Calu3 (cell line): ENCODE data around the gene SIL1. TPM values are rescaled to one million over a fixed set of nuclear protein-coding genes. Genes with fewer than 3 reads are reported as not detected.
"Not testable (repeated sequence)": the region's sequence is repeated elsewhere in the genome, so short reads cannot be mapped to it uniquely, and the experiment has no call there.

Source experiments
- BruUV-seq: library from RNA; stranded (reverse); fragments of 400-500 nt; replicated peaks from 2 replicates; lab custom pipeline; 2021; lab: Mats Ljungman, UMichigan
- CTCF ChIA-PET: fragments of 300-600 bp; sonication (Branson Sonifier 250); formaldehyde crosslinking; loops from one replicate; lab custom pipeline; 2022; ENCODE audit warnings: antibody characterized with exemption; lab: Charles Lee
- DNase-seq: peaks from one replicate; pipeline ENCODE4 v3.0.0; 2022
- H3K27ac Mint-ChIP-seq: one replicate; pipeline ENCODE4 v1.8.0; 2022; ENCODE audit warnings: mixed read lengths; ENCODE audit not compliant: unreplicated experiment
- H3K27me3 Mint-ChIP-seq: one replicate; pipeline ENCODE4 v1.8.0; 2022; ENCODE audit warnings: mixed read lengths; ENCODE audit not compliant: unreplicated experiment
- H3K36me3 Mint-ChIP-seq: one replicate; pipeline ENCODE4 v1.8.0; 2022; ENCODE audit warnings: mild to moderate bottlenecking, moderate library complexity, mixed read lengths; ENCODE audit not compliant: insufficient read depth, unreplicated experiment
- H3K4me1 Mint-ChIP-seq: one replicate; pipeline ENCODE4 v1.8.0; 2022; ENCODE audit warnings: mild to moderate bottlenecking, low read depth, mixed read lengths; ENCODE audit not compliant: unreplicated experiment
- H3K4me3 Mint-ChIP-seq: one replicate; pipeline ENCODE4 v1.8.0; 2022; ENCODE audit warnings: mild to moderate bottlenecking, low read depth, moderate library complexity, mixed read lengths; ENCODE audit not compliant: unreplicated experiment
- H3K9me3 Mint-ChIP-seq: one replicate; pipeline ENCODE4 v1.8.0; 2022; ENCODE audit warnings: low read depth, mixed read lengths; ENCODE audit not compliant: unreplicated experiment
- CTCF ChIP-seq: fragments of 200-600 bp; IDR thresholded peaks from one replicate; pipeline ENCODE4 v1.8.0; 2022; ENCODE audit warnings: antibody characterized with exemption; ENCODE audit not compliant: unreplicated experiment
- intact Hi-C: fragments of 100-400 bp; cut with micrococcal nuclease; formaldehyde crosslinking; loops from one replicate; pipeline ENCODE4 v1.10.0; 2022; ENCODE audit not compliant: unreplicated experiment
- total RNA-seq: library from RNA; stranded (reverse); gene quantifications from 2 replicates; pipeline ENCODE4 v1.2.3, GENCODE V29; 2022

The SIL1 gene
- total RNA-seq, 1 experiment from 2014 or later, result 45.8 TPM

- intact Hi-C loops, result no loop called here
- H3K4me1 Mint-ChIP-seq, result no peaks in the 10 kb centered on the region
- H3K4me3 Mint-ChIP-seq, result no peak overlapping the region
- no peak overlapping the region for H3K27ac Mint-ChIP-seq
- CTCF ChIA-PET, result no interaction called here
- H3K9me3 Mint-ChIP-seq, result no peaks in the 10 kb centered on the region
- H3K36me3 Mint-ChIP-seq, result no peaks in the 10 kb centered on the region
- no TSS peak for BruUV-seq
- no peaks in the 10 kb centered on the region for H3K27me3 Mint-ChIP-seq
- TF ChIP-seq CTCF, result no peak
- no peak for DNase-seq
Measured at GRCh38 chr5:139043157-139043905, 154.8 kb downstream of the SIL1 start.

- BruUV-seq, result no TSS peak
- intact Hi-C loops, result no loop called here
- H3K36me3 Mint-ChIP-seq, result no peaks in the 10 kb centered on the region
- no peak overlapping the region for H3K4me3 Mint-ChIP-seq
- H3K27ac Mint-ChIP-seq, result no peak overlapping the region
- DNase-seq, result no peak
- CTCF ChIA-PET, result no interaction called here
- TF ChIP-seq CTCF, result no peak
- no peaks in the 10 kb centered on the region for H3K9me3 Mint-ChIP-seq
- H3K4me1 Mint-ChIP-seq, result no peaks in the 10 kb centered on the region
- no peaks in the 10 kb centered on the region for H3K27me3 Mint-ChIP-seq
Measured at GRCh38 chr5:139040081-139040480, 158.1 kb downstream of the SIL1 start.

GRCh38 chr5:139038613-139039305, 159.4 kb downstream of the SIL1 start:
- Mint-ChIP-seq H3K9me3 (no peaks in the 10 kb centered on the region), H3K36me3 (no peaks in the 10 kb centered on the region), H3K27me3 (no peaks in the 10 kb centered on the region), H3K27ac (no peak overlapping the region), H3K4me3 (no peak overlapping the region), H3K4me1 (no peaks in the 10 kb centered on the region)
- DNase-seq, result no peak
- no TSS peak for BruUV-seq
- TF ChIP-seq CTCF, result no peak
- CTCF ChIA-PET, result interaction anchor here (0.5 kb wide), 1 partner anchor 32 kb away, joined by 7 read pairs; no protein-coding TSS in a partner anchor
- intact Hi-C loops, result loop anchor here (5.0 kb wide), 1 partner anchor 36 kb away; no protein-coding TSS in a partner anchor

GRCh38 chr5:139037732-139038131, 160.4 kb downstream of the SIL1 start:
- DNase-seq, result no peak
- intact Hi-C loops, result loop anchor here (5.0 kb wide), 1 partner anchor 35 kb away; no protein-coding TSS in a partner anchor
- H3K4me1 Mint-ChIP-seq, result no peaks in the 10 kb centered on the region
- H3K4me3 Mint-ChIP-seq, result no peak overlapping the region
- no peaks in the 10 kb centered on the region for H3K36me3 Mint-ChIP-seq
- H3K27me3 Mint-ChIP-seq, result no peaks in the 10 kb centered on the region
- no peak for TF ChIP-seq CTCF
- no TSS peak for BruUV-seq
- H3K27ac Mint-ChIP-seq, result no peak overlapping the region
- peaks cover 3% of the 10 kb centered on the region for H3K9me3 Mint-ChIP-seq
- CTCF ChIA-PET, result no interaction called here

GRCh38 chr5:139036332-139036731, 161.8 kb downstream of the SIL1 start:
- BruUV-seq, H3K4me1 Mint-ChIP-seq, DNase-seq, H3K27me3 Mint-ChIP-seq, H3K9me3 Mint-ChIP-seq, H3K4me3 Mint-ChIP-seq, CTCF ChIA-PET, H3K36me3 Mint-ChIP-seq, H3K27ac Mint-ChIP-seq: not testable (repeated sequence)
- intact Hi-C loops, result loop anchor here (5.0 kb wide), 1 partner anchor 34 kb away; no protein-coding TSS in a partner anchor
